ENCODE results near the gene EPHA2.
"Not testable (repeated sequence)": the region's sequence is repeated elsewhere in the genome, so short reads cannot be mapped to it uniquely, and the experiment has no call there.

EPHA2 gene

GRCh38 chr1:16155537-16156410 is at the start of gene EPHA2:
Gene EPHA2 (minus strand): TSS chr1:16156069. CDS start chr1:16155932, 137 bp downstream.
- DNase-seq, result peak; percentile 21

- DNase-seq, result no peak
These were observed 49.4 kb upstream of the EPHA2 start for GRCh38 chr1:16205334-16205671.

- DNase-seq, result peak; percentile 44
These were observed 48.9 kb upstream of the EPHA2 start for GRCh38 chr1:16204634-16205333.

GRCh38 chr1:16204216-16204615 is 48.3 kb upstream of the EPHA2 start:
- DNase-seq, result no peak

- no peak for DNase-seq
These were observed 47.7 kb upstream of the EPHA2 start for GRCh38 chr1:16203550-16203949.

- no peak for DNase-seq
These were observed 46.7 kb upstream of the EPHA2 start for GRCh38 chr1:16202281-16203210.

GRCh38 chr1:16199700-16200099 is 43.8 kb upstream of the EPHA2 start:
- DNase-seq, result no peak

GRCh38 chr1:16199157-16199501 is 43.3 kb upstream of the EPHA2 start:
- DNase-seq, result no peak

GRCh38 chr1:16198444-16199156 is 42.7 kb upstream of the EPHA2 start:
- DNase-seq, result no peak

GRCh38 chr1:16196874-16197273 is 41.0 kb upstream of the EPHA2 start:
- no peak for DNase-seq

GRCh38 chr1:16196139-16196538 is 40.3 kb upstream of the EPHA2 start:
- DNase-seq, result not testable (repeated sequence)

GRCh38 chr1:16195518-16195905 is 39.6 kb upstream of the EPHA2 start:
- no peak for DNase-seq

- DNase-seq, result no peak
These were observed 36.2 kb upstream of the EPHA2 start for GRCh38 chr1:16191916-16192546.

GRCh38 chr1:16191309-16191708 is 35.4 kb upstream of the EPHA2 start:
- DNase-seq, result no peak

- no peak for DNase-seq
These were observed 34.2 kb upstream of the EPHA2 start for GRCh38 chr1:16189921-16190621.

GRCh38 chr1:16189003-16189402 is 33.1 kb upstream of the EPHA2 start:
- no peak for DNase-seq

- peak; percentile 65 for DNase-seq
These were observed 32.0 kb upstream of the EPHA2 start for GRCh38 chr1:16187748-16188401.

GRCh38 chr1:16186655-16187235 is 30.9 kb upstream of the EPHA2 start:
- no peak for DNase-seq

- DNase-seq, result no peak
These were observed 28.9 kb upstream of the EPHA2 start for GRCh38 chr1:16184557-16185303.
